Stimulated activated naive CD8-positive, alpha-beta T cell treated with anti-CD3 and anti-CD28 coated beads, Interleukin-15, Interleukin-2, amounts not matched to agents 100 ng/mL and 50 ng/mL, for 24 hours (primary cell): ENCODE results near the gene UBE2I.
"Not testable (repeated sequence)": the region's sequence is repeated elsewhere in the genome, so short reads cannot be mapped to it uniquely, and the experiment has no call there.

ENCODE experiments used
- H3K27ac Mint-ChIP-seq: one replicate; pipeline ENCODE4 v1.8.0; 2021; ENCODE audit warnings: mild to moderate bottlenecking, mixed read lengths
- H3K27me3 Mint-ChIP-seq: one replicate; pipeline ENCODE4 v1.8.0; 2021; ENCODE audit warnings: mixed read lengths
- H3K36me3 Mint-ChIP-seq: one replicate; pipeline ENCODE4 v1.8.0; 2021; ENCODE audit warnings: low read depth, mixed read lengths
- H3K4me1 Mint-ChIP-seq: one replicate; pipeline ENCODE4 v1.8.0; 2021; ENCODE audit warnings: low read depth, mixed read lengths
- H3K4me3 Mint-ChIP-seq: one replicate; pipeline ENCODE4 v1.8.0; 2021; ENCODE audit warnings: mild to moderate bottlenecking, mixed read lengths
- H3K9me3 Mint-ChIP-seq: one replicate; pipeline ENCODE4 v1.8.0; 2021; ENCODE audit warnings: mixed read lengths

The UBE2I gene

DNA sequence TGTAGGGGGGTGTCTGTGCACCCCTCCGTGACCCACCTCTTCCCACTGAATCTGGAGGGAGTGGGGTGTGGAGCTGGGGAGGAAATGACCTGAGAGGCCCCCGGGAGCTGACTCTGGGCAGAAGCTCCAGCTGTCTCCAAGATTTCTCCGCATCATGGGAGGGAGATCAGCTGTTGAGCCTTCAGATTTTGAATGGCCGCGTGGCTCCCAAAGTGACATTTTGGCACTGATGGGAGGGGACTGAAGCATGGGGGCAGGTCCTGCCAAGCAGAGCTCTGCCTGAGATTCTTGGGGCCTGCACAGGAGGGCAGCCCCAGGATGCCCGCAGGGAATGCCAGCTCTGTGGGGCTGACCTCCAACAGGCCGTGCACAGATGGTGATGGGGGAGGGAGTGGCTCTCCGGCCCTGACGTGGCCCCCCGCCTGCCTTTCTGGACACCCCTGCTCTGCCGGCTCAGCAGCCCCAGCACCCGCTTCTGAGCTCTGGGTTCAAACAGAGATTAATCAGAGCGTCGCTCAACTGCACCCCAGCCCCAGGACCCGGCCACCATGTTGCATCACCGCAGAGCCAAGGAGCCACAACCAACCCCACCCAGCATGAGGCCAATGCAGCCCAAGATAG, 25.3 kb upstream of the UBE2I start:
- Mint-ChIP-seq H3K4me3 (no peak overlapping the region), H3K27me3 (peaks cover 2% of the 10 kb centered on the region), H3K27ac (no peak overlapping the region), H3K36me3 (no peaks in the 10 kb centered on the region), H3K9me3 (no peaks in the 10 kb centered on the region), H3K4me1 (no peaks in the 10 kb centered on the region)

DNA sequence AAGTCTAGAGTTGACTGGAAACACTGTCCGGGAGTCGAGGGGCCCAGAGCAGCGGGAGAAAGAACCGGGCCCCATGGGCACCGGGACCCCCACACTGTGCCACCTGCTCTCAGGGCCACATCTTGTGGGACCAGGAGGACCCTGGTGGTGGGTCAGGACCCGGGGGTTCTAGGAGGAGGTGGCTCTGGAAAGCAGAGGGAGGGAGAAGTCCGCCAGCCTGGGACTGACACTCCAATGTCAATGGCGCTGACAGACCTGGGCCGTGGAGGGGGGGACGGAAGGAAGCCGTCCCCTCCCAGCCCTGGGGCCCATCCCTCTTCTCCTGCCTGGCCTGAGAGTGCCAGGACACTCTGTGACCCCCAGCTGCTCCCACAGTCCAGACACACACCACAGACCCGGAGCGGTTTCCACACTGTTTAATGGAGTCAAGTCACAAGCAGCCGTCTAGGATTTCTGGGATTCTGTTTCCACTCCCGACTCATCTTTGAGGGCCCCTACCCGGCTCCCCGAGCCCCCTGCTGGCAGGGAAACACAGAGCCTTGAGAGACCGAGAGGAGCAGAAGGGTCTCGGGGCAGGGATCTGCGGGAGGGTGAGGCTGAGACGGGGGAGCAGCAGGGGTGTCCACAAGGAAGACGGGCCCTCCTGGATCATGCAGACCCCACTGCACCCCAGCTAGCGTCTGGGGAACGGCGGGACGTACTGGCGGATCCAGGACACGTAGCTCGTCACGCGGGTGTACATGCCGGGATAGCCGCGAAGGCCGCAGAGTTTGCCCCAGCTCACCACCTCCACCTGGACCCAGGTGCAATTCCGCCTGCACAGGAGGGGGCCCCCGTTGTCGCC, 23.5 kb upstream of the UBE2I start:
- no peaks in the 10 kb centered on the region for H3K4me1 Mint-ChIP-seq
- no peaks in the 10 kb centered on the region for H3K36me3 Mint-ChIP-seq
- no peak overlapping the region for H3K27ac Mint-ChIP-seq
- peaks cover 16% of the 10 kb centered on the region for H3K27me3 Mint-ChIP-seq
- no peaks in the 10 kb centered on the region for H3K9me3 Mint-ChIP-seq
- no peak overlapping the region for H3K4me3 Mint-ChIP-seq

DNA sequence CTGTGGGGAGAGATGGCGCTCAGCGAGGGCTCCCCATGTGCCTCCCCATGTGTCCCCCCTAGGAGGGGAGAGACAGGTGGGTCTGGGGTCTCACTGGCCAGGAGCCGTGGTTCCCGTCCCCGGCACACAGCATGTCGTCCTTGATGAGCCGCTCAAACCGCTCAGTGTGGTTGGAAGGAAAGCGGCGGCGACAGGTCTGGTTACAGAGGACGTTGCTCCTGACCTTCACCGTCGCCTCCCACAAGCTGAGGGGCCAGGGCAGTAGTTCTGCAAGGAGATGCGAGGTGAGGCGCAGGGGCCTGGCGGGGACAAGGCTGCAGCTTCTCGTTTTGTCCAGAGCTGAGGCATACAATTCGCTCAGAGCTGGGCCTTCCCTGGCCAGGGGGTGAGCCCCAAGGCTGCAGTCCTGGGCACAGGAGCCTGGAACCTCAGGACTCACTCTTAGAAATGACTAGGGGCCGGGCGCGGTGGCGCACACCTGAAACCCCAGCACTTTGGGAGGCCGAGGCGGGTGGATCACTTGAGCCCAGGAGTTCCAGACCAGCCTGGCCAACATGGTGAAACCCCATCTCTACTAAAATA, 22.8 kb upstream of the UBE2I start:
- Mint-ChIP-seq H3K36me3 (no peaks in the 10 kb centered on the region), H3K27ac (no peak overlapping the region), H3K9me3 (no peaks in the 10 kb centered on the region), H3K4me3 (no peak overlapping the region), H3K27me3 (peaks cover 23% of the 10 kb centered on the region), H3K4me1 (no peaks in the 10 kb centered on the region)

DNA sequence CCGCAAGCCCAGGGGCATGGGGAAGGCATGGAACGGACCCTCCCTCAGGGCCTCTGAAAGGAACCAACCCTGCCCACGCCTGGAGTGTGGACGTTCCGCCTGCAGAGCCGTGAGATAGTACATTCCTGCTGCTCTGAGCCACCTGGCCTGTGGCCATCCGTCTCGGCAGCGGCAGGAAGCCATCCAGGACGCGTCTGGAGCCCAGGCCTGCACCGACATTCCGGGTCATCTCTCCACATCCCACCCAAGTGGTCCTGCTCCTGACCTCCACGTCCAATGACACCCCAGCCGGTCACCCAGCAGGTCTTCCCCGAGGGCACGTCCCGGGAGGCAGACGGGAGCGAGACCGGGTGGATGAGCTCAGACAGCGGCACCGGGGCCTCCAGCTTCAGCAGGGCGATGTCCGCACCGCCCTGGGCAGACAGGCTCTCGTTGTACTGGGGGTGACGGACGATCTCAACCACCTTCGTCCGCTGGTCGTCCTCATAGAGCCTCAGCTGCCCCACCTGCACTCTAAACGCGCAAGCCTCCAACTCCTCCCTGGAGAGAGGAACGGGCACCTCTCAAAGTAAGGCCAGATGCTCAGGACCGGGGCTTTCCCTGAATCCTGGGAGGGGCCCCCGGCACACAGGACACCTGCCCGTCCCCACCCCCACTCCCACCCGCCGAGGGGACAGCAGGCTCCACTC, 21.3 kb upstream of the UBE2I start:
- Mint-ChIP-seq H3K4me3 (no peak overlapping the region), H3K27ac (no peak overlapping the region), H3K4me1 (no peaks in the 10 kb centered on the region), H3K9me3 (no peaks in the 10 kb centered on the region), H3K27me3 (peaks cover 29% of the 10 kb centered on the region), H3K36me3 (no peaks in the 10 kb centered on the region)

DNA sequence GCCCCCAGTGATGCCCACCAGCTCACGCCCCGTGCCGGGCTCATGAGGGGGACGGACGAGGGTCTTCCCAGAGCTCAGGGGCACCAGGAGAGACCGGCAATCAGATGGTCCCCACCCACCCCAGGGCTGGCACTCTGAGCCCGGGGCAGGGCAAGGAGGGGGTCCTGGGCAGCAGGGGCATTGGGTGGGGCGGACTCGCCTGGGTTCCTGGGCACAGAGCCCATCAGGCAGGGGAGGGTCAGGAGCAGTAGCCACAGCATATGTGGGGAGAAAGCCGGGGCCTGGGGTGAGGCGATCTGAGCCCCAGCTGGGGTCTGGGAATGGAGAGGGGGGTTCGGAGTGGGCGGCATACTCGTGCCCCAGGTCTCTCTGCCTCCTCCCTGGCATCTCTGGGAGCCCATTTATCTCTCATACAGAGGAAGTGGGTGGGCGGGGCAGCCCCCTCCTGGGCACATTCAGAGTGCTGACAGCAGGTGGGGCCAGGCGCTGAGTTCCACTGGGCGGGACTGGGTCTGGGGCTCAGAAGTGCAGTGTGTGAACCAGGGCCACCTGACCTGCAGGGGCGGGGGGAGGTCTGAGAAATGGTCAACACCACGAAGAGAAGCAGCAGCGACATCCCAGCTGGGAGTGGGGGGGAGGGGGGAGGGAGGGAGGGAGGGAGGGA, 20.5 kb upstream of the UBE2I start:
- H3K4me3 Mint-ChIP-seq, result no peak overlapping the region

DNA sequence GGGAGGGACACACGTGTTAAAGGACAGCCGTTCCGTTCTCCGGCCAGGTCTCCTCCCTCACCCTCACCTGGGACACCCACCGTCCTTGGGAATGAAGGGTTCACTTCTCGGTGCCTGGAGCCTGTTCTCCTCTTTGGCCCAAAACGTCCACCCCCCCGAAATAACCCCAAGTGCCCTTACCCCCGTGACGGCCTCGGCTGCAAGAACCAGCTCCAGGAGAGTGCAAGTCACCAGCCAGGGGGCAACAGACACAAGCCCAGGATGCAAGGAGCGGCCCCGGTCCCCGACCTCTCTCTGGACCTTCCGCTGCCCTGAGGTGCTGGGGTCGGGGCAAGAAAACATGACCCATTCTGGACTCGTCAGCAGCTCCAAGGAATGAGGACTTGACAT, 20.0 kb upstream of the UBE2I start:
- no peaks in the 10 kb centered on the region for H3K4me1 Mint-ChIP-seq
- no peak overlapping the region for H3K4me3 Mint-ChIP-seq
- no peaks in the 10 kb centered on the region for H3K36me3 Mint-ChIP-seq
- H3K27me3 Mint-ChIP-seq, result peaks cover 35% of the 10 kb centered on the region
- H3K9me3 Mint-ChIP-seq, result no peaks in the 10 kb centered on the region
- no peak overlapping the region for H3K27ac Mint-ChIP-seq

More for the DNA sequence above, 20.5 kb upstream of the UBE2I start:
- H3K9me3 Mint-ChIP-seq, result no peaks in the 10 kb centered on the region
- H3K27me3 Mint-ChIP-seq, result peaks cover 32% of the 10 kb centered on the region
- no peaks in the 10 kb centered on the region for H3K4me1 Mint-ChIP-seq
- no peaks in the 10 kb centered on the region for H3K36me3 Mint-ChIP-seq
- H3K27ac Mint-ChIP-seq, result no peak overlapping the region

DNA sequence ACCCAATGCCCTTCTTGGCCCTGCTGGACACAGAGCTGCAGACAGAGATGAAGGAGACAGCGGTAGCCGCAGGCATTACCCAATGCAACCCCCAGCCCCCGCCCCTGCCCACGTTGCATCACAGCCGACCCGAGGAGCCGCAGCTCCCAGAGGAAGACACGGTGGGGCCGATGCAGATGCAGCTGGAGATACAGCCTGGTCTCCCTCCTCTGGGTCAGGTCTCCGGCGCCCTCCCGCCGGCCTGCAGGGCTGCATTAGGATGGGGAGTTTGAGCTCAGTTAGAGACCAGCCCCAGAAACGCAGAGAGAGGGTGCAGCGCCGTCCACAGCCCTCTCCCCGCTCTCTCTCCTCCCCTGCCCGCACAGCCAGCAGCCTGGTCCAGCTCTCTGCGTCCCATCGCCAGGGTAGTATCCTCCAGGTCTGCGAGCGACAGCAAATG, 19.4 kb upstream of the UBE2I start:
- H3K4me1 Mint-ChIP-seq, result no peaks in the 10 kb centered on the region

DNA sequence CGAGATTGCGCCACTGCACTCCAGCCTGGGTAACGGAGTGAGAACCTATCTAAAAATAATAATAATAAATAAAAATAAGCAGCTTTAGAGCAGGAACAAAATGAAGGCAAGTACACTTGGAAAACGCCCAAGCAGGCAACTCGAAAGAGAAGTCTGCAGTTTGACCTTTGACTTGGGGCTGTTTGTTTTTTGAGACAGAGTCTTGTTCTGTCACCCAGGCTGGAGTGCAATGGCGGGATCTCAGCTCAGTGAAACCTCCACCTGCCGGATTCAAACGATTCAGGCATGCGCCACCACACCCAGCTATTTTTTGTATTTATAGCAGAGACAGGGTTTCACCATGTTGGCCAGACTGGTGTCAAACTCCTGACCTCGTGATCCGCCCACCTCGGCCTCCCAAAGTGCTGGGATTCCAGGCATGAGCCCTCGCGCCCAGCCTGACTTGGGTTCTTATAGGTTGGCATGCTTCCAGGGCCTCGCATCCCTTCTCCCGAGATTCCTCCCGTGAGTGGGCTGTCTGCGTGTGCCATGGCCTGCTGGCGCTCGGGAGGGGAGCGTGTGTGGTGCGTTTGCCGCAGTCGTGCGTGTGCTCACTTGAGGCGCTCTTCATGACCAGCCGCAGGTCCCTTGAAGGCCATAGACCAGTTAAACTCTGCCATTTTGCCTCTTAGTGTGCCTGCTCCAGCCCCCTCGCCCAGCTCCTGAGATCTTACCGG, 18.4 kb upstream of the UBE2I start:
- Mint-ChIP-seq H3K27me3 (peaks cover 40% of the 10 kb centered on the region), H3K36me3 (no peaks in the 10 kb centered on the region), H3K27ac (no peak overlapping the region), H3K4me1 (no peaks in the 10 kb centered on the region), H3K4me3 (no peak overlapping the region), H3K9me3 (no peaks in the 10 kb centered on the region)

More for the DNA sequence above, 19.4 kb upstream of the UBE2I start:
- Mint-ChIP-seq H3K27me3 (peaks cover 36% of the 10 kb centered on the region), H3K36me3 (no peaks in the 10 kb centered on the region), H3K9me3 (no peaks in the 10 kb centered on the region), H3K27ac (no peak overlapping the region), H3K4me3 (no peak overlapping the region)

DNA sequence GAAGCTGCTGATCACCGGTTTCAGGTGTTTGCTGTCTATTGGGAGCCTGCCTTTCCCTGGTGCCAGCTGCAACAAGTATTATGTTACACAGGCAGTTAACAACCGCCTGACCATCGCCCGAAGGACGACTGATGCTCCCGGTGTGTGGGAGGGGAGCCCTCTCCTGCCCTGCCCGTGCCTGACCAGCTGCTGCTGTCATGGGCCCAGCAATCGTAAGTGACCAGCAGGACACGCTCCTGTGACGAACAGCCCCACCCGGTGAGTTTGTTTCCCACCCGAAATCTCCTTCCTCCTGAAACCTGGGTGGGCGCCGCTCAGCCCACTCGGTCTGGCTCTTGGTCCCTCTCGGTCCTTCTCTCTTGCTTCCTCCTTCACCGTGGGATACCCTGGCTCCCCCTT, 17.9 kb upstream of the UBE2I start:
- H3K4me3 Mint-ChIP-seq, result no peak overlapping the region
- no peaks in the 10 kb centered on the region for H3K9me3 Mint-ChIP-seq
- no peaks in the 10 kb centered on the region for H3K4me1 Mint-ChIP-seq
- peaks cover 40% of the 10 kb centered on the region for H3K27me3 Mint-ChIP-seq
- H3K36me3 Mint-ChIP-seq, result no peaks in the 10 kb centered on the region
- H3K27ac Mint-ChIP-seq, result no peak overlapping the region

DNA sequence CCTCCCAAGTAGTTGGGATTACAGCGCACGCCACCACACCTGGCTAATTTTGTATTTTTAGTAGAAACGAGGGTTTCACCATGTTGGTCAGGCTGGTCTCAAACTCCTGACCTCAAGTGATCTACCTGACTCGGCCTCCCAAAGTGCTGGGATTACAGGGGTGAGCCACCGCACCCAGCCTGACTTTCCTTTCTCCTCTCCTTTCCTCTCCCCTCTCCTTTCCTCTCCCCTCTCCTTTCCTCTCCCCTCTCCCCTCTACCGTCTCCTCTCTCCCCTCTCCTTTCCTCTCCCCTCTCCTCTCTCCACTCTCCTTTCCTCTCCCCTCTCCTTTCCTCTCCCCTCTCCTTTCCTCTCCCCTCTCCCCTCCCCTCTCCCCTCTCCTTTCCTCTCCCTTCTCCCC, 17.2 kb upstream of the UBE2I start:
- not testable (repeated sequence) for H3K4me1 Mint-ChIP-seq, H3K36me3 Mint-ChIP-seq, H3K9me3 Mint-ChIP-seq, H3K27ac Mint-ChIP-seq, H3K4me3 Mint-ChIP-seq
- H3K27me3 Mint-ChIP-seq, result peaks cover 44% of the 10 kb centered on the region

DNA sequence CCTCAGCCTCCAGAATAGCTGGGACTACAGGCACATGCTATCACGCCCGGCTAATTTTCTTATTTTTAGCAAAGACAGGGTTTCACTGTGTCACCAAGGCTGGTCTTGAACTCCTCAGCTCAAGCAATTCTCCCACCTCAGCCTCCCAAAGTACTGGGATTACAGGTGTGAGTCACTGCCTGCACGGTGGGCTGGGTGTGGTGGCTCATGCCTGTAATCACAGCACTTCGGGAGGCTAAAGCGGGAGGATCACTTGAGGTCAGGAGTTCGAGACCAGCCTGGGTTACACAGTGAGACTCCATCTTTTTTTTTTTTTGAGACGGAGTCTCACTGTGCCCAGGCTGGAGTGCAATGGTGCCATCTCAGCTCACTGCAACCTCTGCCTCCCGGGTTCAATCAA, 16.6 kb upstream of the UBE2I start:
- not testable (repeated sequence) for H3K4me1 Mint-ChIP-seq, H3K4me3 Mint-ChIP-seq, H3K27ac Mint-ChIP-seq, H3K36me3 Mint-ChIP-seq, H3K9me3 Mint-ChIP-seq
- H3K27me3 Mint-ChIP-seq, result peaks cover 44% of the 10 kb centered on the region

DNA sequence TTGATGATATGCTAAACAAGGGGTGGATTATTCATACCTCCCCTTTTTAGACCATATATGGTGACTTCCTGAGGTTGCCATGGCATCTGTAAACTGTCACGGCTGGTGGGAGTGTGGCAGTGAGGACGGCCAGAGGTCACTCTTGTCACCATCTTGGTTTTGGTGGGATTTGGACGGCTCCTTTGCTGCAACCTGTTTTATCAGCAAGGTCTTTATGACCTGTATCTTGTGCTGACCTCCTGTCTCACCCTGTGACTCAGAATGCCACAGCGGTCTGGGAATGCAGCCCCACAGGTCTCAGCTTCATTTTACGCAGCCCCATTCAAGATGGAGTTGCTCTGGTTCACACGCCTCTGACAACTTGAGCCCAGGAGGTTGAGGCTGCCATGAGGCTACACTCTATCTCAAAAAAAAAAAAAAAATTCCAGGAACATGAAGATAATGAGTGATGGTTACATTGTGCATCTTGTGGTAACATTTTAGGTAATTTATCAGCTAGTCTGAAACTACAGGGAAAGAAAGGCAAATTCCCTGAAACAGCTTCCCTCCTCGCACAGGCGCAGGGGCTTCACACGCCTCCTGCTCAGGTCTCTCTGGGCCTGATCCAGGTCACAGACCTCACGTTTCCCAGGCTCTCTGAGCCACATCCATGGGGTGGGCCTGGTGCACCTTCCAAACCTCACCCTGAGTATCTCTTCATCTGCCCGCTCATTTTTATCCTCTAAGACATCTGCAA, 15.3 kb upstream of the UBE2I start:
- H3K4me3 Mint-ChIP-seq, result no peak overlapping the region
- no peaks in the 10 kb centered on the region for H3K36me3 Mint-ChIP-seq
- peaks cover 6% of the 10 kb centered on the region for H3K4me1 Mint-ChIP-seq
- H3K9me3 Mint-ChIP-seq, result no peaks in the 10 kb centered on the region
- H3K27me3 Mint-ChIP-seq, result peaks cover 43% of the 10 kb centered on the region
- H3K27ac Mint-ChIP-seq, result no peak overlapping the region

DNA sequence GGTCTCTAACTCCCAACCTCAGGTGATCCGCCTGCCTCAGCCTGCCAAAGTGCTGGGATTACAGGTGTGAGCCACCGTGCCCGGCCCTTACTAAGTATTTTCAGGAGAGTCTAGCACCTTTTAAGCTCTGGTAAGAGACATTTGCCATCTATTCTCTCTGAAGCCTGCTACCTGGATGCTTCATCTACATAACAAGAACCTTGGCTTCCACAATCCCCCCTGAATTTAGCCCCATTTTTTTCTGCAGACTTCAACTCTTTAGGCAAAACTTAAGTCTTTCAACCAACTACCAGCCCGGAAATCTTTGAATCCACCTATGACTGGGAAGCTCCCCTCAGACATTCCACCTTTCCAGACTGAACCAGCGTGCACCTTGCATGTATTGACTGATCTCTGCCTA, 14.0 kb upstream of the UBE2I start:
- H3K36me3 Mint-ChIP-seq, result no peaks in the 10 kb centered on the region
- peaks cover 32% of the 10 kb centered on the region for H3K27me3 Mint-ChIP-seq
- H3K27ac Mint-ChIP-seq, result no peak overlapping the region
- peaks cover 6% of the 10 kb centered on the region for H3K4me1 Mint-ChIP-seq
- no peak overlapping the region for H3K4me3 Mint-ChIP-seq
- H3K9me3 Mint-ChIP-seq, result no peaks in the 10 kb centered on the region

DNA sequence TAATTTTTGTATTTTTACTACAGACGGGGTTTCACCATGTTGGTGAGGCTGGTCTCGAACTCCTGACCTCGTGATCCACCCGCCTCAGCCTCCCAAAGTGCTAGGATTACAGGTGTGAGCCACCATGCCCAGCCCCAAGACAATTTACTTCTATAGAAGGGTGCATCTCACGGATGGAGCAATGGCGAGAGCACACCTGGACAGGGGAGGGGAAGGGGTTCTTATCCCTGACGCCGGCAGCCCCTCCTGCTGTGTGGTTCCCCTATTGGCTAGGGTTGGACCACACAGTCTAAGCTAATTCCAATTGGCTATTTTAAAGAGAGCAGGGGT, 12.8 kb upstream of the UBE2I start:
- H3K36me3 Mint-ChIP-seq, H3K4me1 Mint-ChIP-seq, H3K9me3 Mint-ChIP-seq, H3K27ac Mint-ChIP-seq, H3K4me3 Mint-ChIP-seq: not testable (repeated sequence)
- H3K27me3 Mint-ChIP-seq, result peaks cover 24% of the 10 kb centered on the region
